H1 (cell line): Measurements from ENCODE around the gene TRAF6. TPM values are rescaled to one million over a fixed set of nuclear protein-coding genes. Genes with fewer than 3 reads are reported as not detected.

Source experiments
- CTCF ChIA-PET: fragments of 300-600 bp; sonication (Branson Sonifier 250); formaldehyde crosslinking; loops from one replicate; lab custom pipeline; 2021; ENCODE audit not compliant: partially characterized antibody; lab: Charles Lee
- POLR2A ChIA-PET: fragments of 300-600 bp; sonication (Branson Sonifier 250); formaldehyde crosslinking; loops from one replicate; lab custom pipeline; 2021; ENCODE audit warnings: inconsistent platforms; ENCODE audit not compliant: partially characterized antibody; lab: Charles Lee
- DNase-seq, 2 experiments: peaks; one replicate each; pipeline versions ENCODE4 v3.0.0 to v3.0.0-alpha.2; 2010 to 2022; ENCODE audit warnings: low spot score in 2 of 2, low read depth in 1 of 2, mixed read lengths in 1 of 2
- FAIRE-seq: peaks from 2 replicates; lab custom pipeline; 2011; peaks lifted over from hg19 to GRCh38; lab: Jason Lieb, UNC
- H2AFZ ChIP-seq: 2 replicates; pipeline ENCODE4 v1.8.1; 2012; ENCODE audit warnings: low read length, inconsistent platforms
- H2AK5ac ChIP-seq: 2 replicates; pipeline ENCODE4 v1.6.1; 2013; ENCODE audit warnings: low read depth, low read length
- H2BK120ac ChIP-seq: replicated peaks from 2 replicates; pipeline ENCODE3; 2013; ENCODE audit warnings: low read depth, low read length, inconsistent platforms
- H2BK12ac ChIP-seq: 2 replicates; pipeline ENCODE4 v1.6.1; 2013; ENCODE audit warnings: low read depth, low read length
- H2BK15ac ChIP-seq: 2 replicates; pipeline ENCODE4 v1.6.1; 2013; ENCODE audit warnings: low read length
- H2BK20ac ChIP-seq: 2 replicates; pipeline ENCODE4 v1.6.1; 2013; ENCODE audit warnings: low read length
- H2BK5ac ChIP-seq: 2 replicates; pipeline ENCODE4 v1.6.1; 2013; ENCODE audit warnings: low read depth, low read length
- H3K14ac ChIP-seq: 2 replicates; pipeline ENCODE4 v1.6.1; 2013; ENCODE audit warnings: inconsistent platforms; ENCODE audit not compliant: insufficient read length
- H3K18ac ChIP-seq: 2 replicates; pipeline ENCODE4 v1.6.1; 2013; ENCODE audit warnings: low read length; ENCODE audit errors: extremely low read depth
- H3K23ac ChIP-seq: 2 replicates; pipeline ENCODE4 v1.6.1; 2013; ENCODE audit warnings: inconsistent platforms; ENCODE audit not compliant: insufficient read length
- H3K23me2 ChIP-seq: 2 replicates; pipeline ENCODE4 v1.6.1; 2013; ENCODE audit warnings: low read depth, low read length
- H3K27ac ChIP-seq: 2 replicates; pipeline ENCODE4 v1.6.1; 2011; ENCODE audit warnings: low read depth, low read length, inconsistent platforms
- H3K27me3 ChIP-seq, 4 experiments: replicated peaks in 1 of 4; 1 replicate in 1 of 4; 2 replicates in 3 of 4; pipeline versions ENCODE4 v1.6.1 to v1.8.1; 2011 to 2013; ENCODE audit warnings: low read length in 3 of 4, mild to moderate bottlenecking in 3 of 4, inconsistent platforms in 2 of 4, mixed read lengths in 2 of 4, moderate library complexity in 1 of 4; ENCODE audit not compliant: control insufficient read depth in 3 of 4, insufficient read depth in 3 of 4; ENCODE audit errors: extremely low read depth in 1 of 4
- H3K36me3 ChIP-seq, 4 experiments: 2 replicates each; pipeline versions ENCODE4 v1.6.1 to v1.8.1; 2011 to 2013; ENCODE audit warnings: mild to moderate bottlenecking in 4 of 4, low read length in 3 of 4, moderate library complexity in 2 of 4, control low read depth in 1 of 4, inconsistent platforms in 1 of 4; ENCODE audit not compliant: insufficient read depth in 4 of 4, control insufficient read depth in 2 of 4
- H3K4ac ChIP-seq: replicated peaks from 2 replicates; pipeline ENCODE3; 2013; ENCODE audit warnings: low read length, low read depth, mixed read lengths, inconsistent platforms; ENCODE audit not compliant: insufficient read length
- H3K4me1 ChIP-seq, 4 experiments: replicated peaks in 1 of 4; 1 replicate in 1 of 4; 2 replicates in 3 of 4; pipeline versions ENCODE4 v1.6.1 to v1.8.1; 2011 to 2013; ENCODE audit warnings: low read length in 3 of 4, inconsistent platforms in 2 of 4, mixed read lengths in 1 of 4; ENCODE audit not compliant: insufficient read depth in 4 of 4, control insufficient read depth in 3 of 4
- H3K4me2 ChIP-seq, 2 experiments: 2 replicates each; pipeline versions ENCODE4 v1.6.1 to v1.8.1; 2011 to 2013; ENCODE audit warnings: low read depth in 2 of 2, low read length in 2 of 2, control low read depth in 1 of 2, inconsistent platforms in 1 of 2, mild to moderate bottlenecking in 1 of 2; ENCODE audit not compliant: insufficient read depth in 1 of 2
- H3K4me3 ChIP-seq, 4 experiments: fragments of 200-600, 300-600 bp in 1 of 4; sonication (generic), shearing (Covaris generic), sonication (Bioruptor Twin) in 1 of 4; 2 replicates each; pipeline versions ENCODE4 v1.5.1 to v1.8.1; 2011 to 2016; ENCODE audit warnings: low read length in 4 of 4, low read depth in 3 of 4, control low read depth in 2 of 4, inconsistent platforms in 2 of 4, mild to moderate bottlenecking in 2 of 4, mixed read lengths in 1 of 4, moderate library complexity in 1 of 4; ENCODE audit not compliant: insufficient read depth in 2 of 4; ENCODE audit errors: extremely low read depth in 1 of 4
- H3K56ac ChIP-seq: replicated peaks from 2 replicates; pipeline ENCODE3; 2013; ENCODE audit warnings: low read depth, mild to moderate bottlenecking, mixed read lengths, low read length, inconsistent platforms; ENCODE audit not compliant: insufficient read length
- H3K79me1 ChIP-seq: 2 replicates; pipeline ENCODE4 v1.6.1; 2013; ENCODE audit warnings: low read depth, low read length, control low read depth
- H3K79me2 ChIP-seq, 2 experiments: 2 replicates each; pipeline versions ENCODE4 v1.6.1 to v1.8.1; 2012 to 2013; ENCODE audit warnings: low read length in 2 of 2, mild to moderate bottlenecking in 2 of 2, inconsistent platforms in 1 of 2; ENCODE audit not compliant: insufficient read depth in 2 of 2, control insufficient read depth in 1 of 2
- H3K9ac ChIP-seq, 4 experiments: replicated peaks in 1 of 4; 1 replicate in 1 of 4; 2 replicates in 3 of 4; pipeline versions ENCODE4 v1.6.1 to v1.8.1; 2011 to 2013; ENCODE audit warnings: low read depth in 3 of 4, low read length in 3 of 4, control low read depth in 2 of 4, mild to moderate bottlenecking in 2 of 4, moderate library complexity in 2 of 4, inconsistent platforms in 1 of 4; ENCODE audit errors: extremely low read depth in 1 of 4
- H3K9me3 ChIP-seq, 2 experiments: 2 replicates each; pipeline versions ENCODE4 v1.6.1 to v1.8.1; 2012 to 2013; ENCODE audit warnings: mild to moderate bottlenecking in 2 of 2, moderate library complexity in 2 of 2, control low read depth in 1 of 2, inconsistent platforms in 1 of 2, low read depth in 1 of 2, low read length in 1 of 2, mixed read lengths in 1 of 2; ENCODE audit not compliant: insufficient read depth in 2 of 2
- H4K20me1 ChIP-seq, 2 experiments: replicated peaks in 1 of 2; 2 replicates each; pipeline versions ENCODE3 to v1.8.1; 2011 to 2013; ENCODE audit warnings: inconsistent platforms in 2 of 2, low read length in 2 of 2, mild to moderate bottlenecking in 1 of 2; ENCODE audit not compliant: insufficient read depth in 2 of 2, control insufficient read depth in 1 of 2
- H4K5ac ChIP-seq: 2 replicates; pipeline ENCODE4 v1.6.1; 2013; ENCODE audit warnings: low read length, low read depth, mixed read lengths, inconsistent platforms; ENCODE audit not compliant: insufficient read length
- H4K8ac ChIP-seq: 2 replicates; pipeline ENCODE4 v1.8.0; 2013; ENCODE audit warnings: mild to moderate bottlenecking, moderate library complexity, low read length, inconsistent platforms; ENCODE audit not compliant: insufficient read depth; ENCODE audit errors: extremely low read depth
- H4K91ac ChIP-seq: replicated peaks from 2 replicates; pipeline ENCODE3; 2013; ENCODE audit warnings: low read length, mixed read lengths, inconsistent platforms; ENCODE audit not compliant: insufficient read length
- CHD2 ChIP-seq: IDR thresholded peaks from 2 replicates; pipeline ENCODE4 v1.6.1; 2012; ENCODE audit warnings: low read length, improper control_type of control experiment
- SIN3A ChIP-seq, 2 experiments: IDR thresholded peaks in 1 of 2; conservative IDR thresholded peaks in 1 of 2; 2 replicates each; pipeline ENCODE4 v1.6.1; 2011 to 2012; ENCODE audit warnings: low read length in 2 of 2, improper control_type of control experiment in 1 of 2, low read depth in 1 of 2, mild to moderate bottlenecking in 1 of 2
- ZNF274 ChIP-seq: IDR thresholded peaks from 2 replicates; pipeline ENCODE4 v1.7.0; 2012; ENCODE audit warnings: low read length, borderline replicate concordance; ENCODE audit errors: extremely low read depth
- WGBS, 2 experiments: shearing (Covaris generic) in 1 of 2; methylation state at CpG; one replicate each; pipeline versions ENCODE4 v1.1.6 to v1.1.7; 2013 to 2015; ENCODE audit warnings: low lambda C conversion rate in 2 of 2, mixed read lengths in 2 of 2, inconsistent platforms in 1 of 2, low coverage in 1 of 2, missing lambda C conversion rate in 1 of 2; ENCODE audit not compliant: insufficient replicate concordance in 2 of 2, insufficient coverage in 1 of 2, insufficient read length in 1 of 2; ENCODE audit errors: extremely low coverage in 1 of 2, missing lambda C conversion rate in 1 of 2; 5-methylcytosine and 5-hydroxymethylcytosine counted together
- polyA plus RNA-seq, 7 experiments: library from polyadenylated mRNA; depleted of rRNA in 3 of 7; stranded (reverse) in 5 of 7; unstranded in 2 of 7; fragments of >200 nt in 5 of 7; fragments of 200-250 nt in 2 of 7; gene quantifications; 1 replicate in 5 of 7; 2 replicates in 1 of 7; 4 replicates in 1 of 7; pipeline versions ENCODE4 v1.2.1 to v1.2.3, GENCODE V29; 2011 to 2013; ENCODE audit warnings: missing spikeins in 2 of 7, mixed read lengths in 2 of 7
- total RNA-seq: library from RNA; stranded (reverse); fragmentation: NEBNext Ultra II Directional; extraction: Animal tissue kit (Norgen Biotek cat#: 25700); gene quantifications from 2 replicates; pipeline ENCODE4 v1.2.1, GENCODE V29; 2021
- TF ChIP-seq, protein P1 (sequence below): IDR thresholded peaks from 2 replicates; pipeline ENCODE4 v1.6.1; 2012; ENCODE audit warnings: inconsistent platforms

Gene TRAF6
- total and polyA plus RNA-seq, 2 of the 8 experiments (the other 6 are each of a cell fraction or from before 2014, with no cell fraction given): 4.6 to 8.8 TPM

DNA sequence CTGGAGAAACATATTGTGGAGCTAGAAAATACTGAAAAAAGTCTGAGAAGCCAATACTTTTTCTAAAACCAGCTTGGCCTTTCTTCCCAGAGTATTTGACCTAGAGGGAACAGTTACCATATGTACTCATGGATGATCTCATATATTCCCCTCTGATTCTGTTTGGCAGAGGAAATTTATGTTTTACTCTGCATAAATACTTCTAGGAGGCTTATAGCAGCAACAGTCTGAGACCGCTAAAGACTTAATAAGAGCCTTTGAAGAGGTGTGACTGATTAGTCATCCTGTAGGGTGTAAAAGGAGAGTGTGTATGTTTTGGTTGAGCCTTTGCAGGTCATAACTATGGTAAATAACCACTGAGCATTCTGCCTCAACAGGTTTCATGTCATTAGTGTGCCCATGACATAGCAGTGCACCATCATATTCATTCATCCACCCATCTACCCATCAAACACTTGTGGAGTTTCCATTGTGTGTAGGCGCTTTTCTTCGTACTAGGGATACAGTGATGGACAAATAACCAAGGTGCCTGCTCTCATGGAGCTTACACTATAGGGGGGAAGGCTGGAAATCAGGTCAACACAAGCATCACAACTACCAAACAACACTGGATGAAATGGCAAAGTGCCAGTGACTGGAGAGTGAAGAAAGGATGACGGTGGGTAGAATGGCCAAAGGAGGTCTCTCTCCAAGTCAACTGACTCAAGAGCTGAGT is 44.5 kb downstream of the TRAF6 start:
- H3K14ac ChIP-seq: no peak overlapping the region
- H3K27me3 ChIP-seq: no peaks in the 10 kb centered on the region
- no peak overlapping the region for H2BK5ac ChIP-seq
- no peak for DNase-seq
- ChIA-PET CTCF (interaction anchor here (1.1 to 8.8 kb wide), 5 partner anchors 11 to 192 kb away, joined by 3 to 92 read pairs (median 59); partner anchors contain the start of gene COMMD9), POLR2A (no interaction called here)
- no peak overlapping the region for H3K23ac ChIP-seq
- no peak overlapping the region for H2AFZ ChIP-seq
- no peak overlapping the region for H2BK12ac ChIP-seq
- H3K36me3 ChIP-seq: 0 out of 8 replicates have a peak, but pooled peaks cover 0 to 2% (median 0%) of the 10 kb centered on the region in 4 experiments
- H3K4me3 ChIP-seq: no peak overlapping the region
- H2AK5ac ChIP-seq: no peak overlapping the region; the same call in 1 of the 2 replicates
- no peaks in the 10 kb centered on the region for H3K79me2 ChIP-seq
- no peak overlapping the region for H3K18ac ChIP-seq
- H3K4me1 ChIP-seq: peaks cover 0 to 4% (median 1%) of the 10 kb centered on the region in 4 experiments; a peak in 2 of 7 replicates
- no peak overlapping the region for H3K56ac ChIP-seq
- no peak overlapping the region for H3K4me2 ChIP-seq
- H4K8ac ChIP-seq: no peak overlapping the region
- no peak overlapping the region for H3K4ac ChIP-seq
- no peaks in the 10 kb centered on the region for H3K23me2 ChIP-seq
- H2BK120ac ChIP-seq: no peak overlapping the region
- WGBS, 2 experiments: 90% methylated on average over 4 of the region's 4 CpGs; no CpG with 5 or more reads in 1 of the 2 experiments
- H2BK15ac ChIP-seq: no peak overlapping the region
- no peak overlapping the region for H3K27ac ChIP-seq
- no peaks in the 10 kb centered on the region for H3K9me3 ChIP-seq
- no peak overlapping the region for H3K9ac ChIP-seq
- no peaks in the 10 kb centered on the region for H3K79me1 ChIP-seq
- H2BK20ac ChIP-seq: no peak overlapping the region
- no peak for FAIRE-seq
- no peak overlapping the region for H4K91ac ChIP-seq
- no peaks in the 10 kb centered on the region for H4K20me1 ChIP-seq
- H4K5ac ChIP-seq: no peak overlapping the region
- TF ChIP-seq SIN3A (conservative IDR thresholded peaks at IDR 0.05 in 1 of 2, IDR thresholded peaks at IDR 0.05 in 1 of 2; ENCODE audit: low read depth in 1 of 2, low read length in 2 of 2) (no peak), CHD2 (no peak), ZNF274 (no peak)
- TF ChIP-seq, protein P1, sequence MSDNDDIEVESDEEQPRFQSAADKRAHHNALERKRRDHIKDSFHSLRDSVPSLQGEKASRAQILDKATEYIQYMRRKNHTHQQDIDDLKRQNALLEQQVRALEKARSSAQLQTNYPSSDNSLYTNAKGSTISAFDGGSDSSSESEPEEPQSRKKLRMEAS: no peak
